DOHH2 (cell line): Measurements from ENCODE around the gene PALM.

Source experiments
- CTCF ChIP-seq: fragments of 200-600 bp; sonication (generic); IDR thresholded peaks from one replicate; pipeline ENCODE4 v1.5.1; 2014; ENCODE audit warnings: antibody characterized with exemption, mild to moderate bottlenecking, low read depth, low read length; ENCODE audit not compliant: poor library complexity, severe bottlenecking
- EZH2phosphoT487 ChIP-seq: fragments of 200-600 bp; sonication (generic); IDR thresholded peaks from 2 replicates; pipeline ENCODE4 v1.6.1; 2017; ENCODE audit warnings: borderline replicate concordance, mild to moderate bottlenecking, antibody characterized with exemption, low read length, moderate library complexity, mixed read lengths

- TF ChIP-seq CTCF: no peak
- no peak for TF ChIP-seq EZH2phosphoT487
These were observed 22.0 kb upstream of the PALM start for GRCh38 chr19:686589-687297.
